ENCODE results near the gene SFMBT1. TPM values are rescaled to one million over a fixed set of nuclear protein-coding genes. Genes with fewer than 3 reads are reported as not detected.

The SFMBT1 gene
- total and polyA plus RNA-seq, 2 of the 4 experiments (the other 2 are of a cell fraction) = 1.0 to 1.8 TPM

- peak overlapping the region; percentile 49 for H3K4ac ChIP-seq (ENCODE audit: low read depth, low read length)
- peaks cover 12 to 44% of the 10 kb centered on the region in 2 experiments for H3K79me1 ChIP-seq (ENCODE audit: low read depth in 1 of 2, low read length in 2 of 2)
- no peak overlapping the region for H3K9ac ChIP-seq (ENCODE audit: low read depth, low read length)
- H2BK15ac ChIP-seq (ENCODE audit: low read depth, low read length) = no peak overlapping the region
- ATAC-seq (ENCODE audit: low read depth) = no peak
- no peaks in the 10 kb centered on the region; the same call in 1 of the 2 replicates for H4K20me1 ChIP-seq (ENCODE audit: insufficient read depth, low read length)
- H3K4me2 ChIP-seq (ENCODE audit: low read depth, low read length) = no peak overlapping the region
- peak overlapping the region; percentile 61; the same call in 1 of the 2 replicates for H2BK120ac ChIP-seq (ENCODE audit: low read depth, low read length)
- no peak overlapping the region for H3K18ac ChIP-seq (ENCODE audit: low read depth, low read length)
- H3K36me3 ChIP-seq (ENCODE audit: control insufficient read depth, insufficient read depth, low read length) = no peaks in the 10 kb centered on the region
- H2BK20ac ChIP-seq (ENCODE audit: low read depth, low read length) = peak overlapping the region; percentile 32; the same call in 1 of the 2 replicates
- BruUV-seq (replicated peaks) = no TSS peak
- H2BK5ac ChIP-seq (ENCODE audit: low read depth, low read length, poor library complexity, severe bottlenecking) = no peak overlapping the region
- no peaks in the 10 kb centered on the region for H3K27me3 ChIP-seq (ENCODE audit: control insufficient read depth, insufficient read depth, low read length)
- TF ChIP-seq MAFK (IDR thresholded peaks at IDR 0.05; ENCODE audit: low read depth, low read length) = no peak
- TF ChIP-seq CEBPB (IDR thresholded peaks at IDR 0.05; ENCODE audit: low read depth, low read length) = no peak
- no peak for TF ChIP-seq BHLHE40 (IDR thresholded peaks at IDR 0.05; ENCODE audit: low read depth, low read length)
- no peak for TF ChIP-seq MXI1 (IDR thresholded peaks at IDR 0.05; ENCODE audit: borderline replicate concordance, low read depth, low read length)
- no peak for TF ChIP-seq FOS (IDR thresholded peaks at IDR 0.05; ENCODE audit: low read depth, low read length)
- no peak for TF ChIP-seq NFE2L2 (IDR thresholded peaks at IDR 0.05; ENCODE audit: low read depth, low read length)
- no peak for TF ChIP-seq RCOR1 (IDR thresholded peaks at IDR 0.05; ENCODE audit: insufficient replicate concordance, low read length)
- no peak for TF ChIP-seq RAD21 (IDR thresholded peaks at IDR 0.05; ENCODE audit: low read length)
- TF ChIP-seq ELK1 (IDR thresholded peaks at IDR 0.05; ENCODE audit: borderline replicate concordance, low read depth, low read length) = no peak
- no peak for TF ChIP-seq CTCF (conservative IDR thresholded peaks at IDR 0.05; ENCODE audit: low read depth, low read length)
- no peak for TF ChIP-seq RFX5 (IDR thresholded peaks at IDR 0.05; ENCODE audit: low read depth, low read length)
- TF ChIP-seq POLR2A (IDR thresholded peaks at IDR 0.05; ENCODE audit: low read depth, low read length) = no peak
- TF ChIP-seq SMC3 (IDR thresholded peaks at IDR 0.05; ENCODE audit: low read depth, low read length) = no peak
- no peak for TF ChIP-seq CHD1 (IDR thresholded peaks at IDR 0.05; ENCODE audit: low read depth, low read length)
- TF ChIP-seq MAZ (IDR thresholded peaks at IDR 0.05; ENCODE audit: borderline replicate concordance, low read depth, low read length) = no peak
- no peak for TF ChIP-seq USF2 (IDR thresholded peaks at IDR 0.05; ENCODE audit: low read depth, low read length)
- intact Hi-C loops (cut with micrococcal nuclease) = no loop called here
- H2AK5ac ChIP-seq (ENCODE audit: low read depth, low read length) = peak overlapping the region; percentile 21; the same call in 1 of the 2 replicates
- no peak overlapping the region for H3K27ac ChIP-seq (ENCODE audit: insufficient read depth, low read length)
- dilution Hi-C loops (cut with HindIII; ENCODE audit: low sequenced_read_pairs, unreplicated experiment) = no loop called here
- H3K14ac ChIP-seq (replicated peaks; ENCODE audit: low read depth, low read length) = peak overlapping the region; percentile 62; the same call in 1 of the 2 replicates
- H3K23ac ChIP-seq (ENCODE audit: low read depth, low read length) = peak overlapping the region; percentile 65; the same call in 1 of the 2 replicates
- POLR2A ChIA-PET (ENCODE audit: unreplicated experiment) = no interaction called here
- H2AK9ac ChIP-seq (replicated peaks; ENCODE audit: low read depth, low read length, poor library complexity) = no peak overlapping the region
- H3K9me1 ChIP-seq (ENCODE audit: insufficient read depth, low read length) = peaks cover 7% of the 10 kb centered on the region; the same call in 1 of the 2 replicates
- peaks cover 9% of the 10 kb centered on the region for H3K4me1 ChIP-seq (ENCODE audit: control insufficient read depth, insufficient read depth, low read length)
- in situ Hi-C loops (cut with MboI; ENCODE audit: low sequenced_read_pairs) = no loop called here
- no peak overlapping the region for H4K5ac ChIP-seq (ENCODE audit: low read depth, low read length)
- H2AFZ ChIP-seq (replicated peaks; ENCODE audit: low read length, poor library complexity) = no peak overlapping the region
- no peaks in the 10 kb centered on the region for H3K9me3 ChIP-seq (ENCODE audit: control insufficient read depth, insufficient read depth, low read length)
- CTCF ChIA-PET = no interaction called here
- no peak overlapping the region for H3K56ac ChIP-seq (ENCODE audit: extremely low read depth, insufficient read depth, low read length)
- peak overlapping the region; percentile 45; the same call in 1 of the 2 replicates for H4K91ac ChIP-seq (ENCODE audit: insufficient read depth, low read depth, low read length)
- H3K4me3 ChIP-seq (ENCODE audit: insufficient read depth, low read depth, low read length) = no peak overlapping the region
- DNase-seq = no peak
- 71% methylated on average over 9 of the region's 9 CpGs; no CpG with 5 or more reads in 1 of the 2 experiments for WGBS, 2 experiments (ENCODE audit: extremely low coverage in 2 of 2, insufficient read length in 1 of 2)
- no peak overlapping the region; a peak in 1 of 4 replicates for H4K8ac ChIP-seq (ENCODE audit: low read depth in 2 of 2, low read length in 2 of 2)
These were observed 174.1 kb downstream of the SFMBT1 start for GRCh38 chr3:52871761-52872160.

All from IMR-90 (cell line).